BLaER1 treated with 17β-estradiol and CSF1 and Interleukin-3, amounts not matched to agents 10 nM and 100 nM (cell line): ENCODE results near the gene MRTFB.

Experiments used
- H3K27ac ChIP-seq, 11 experiments: shearing (Covaris generic); formaldehyde crosslinking; 2 replicates each; pipeline ENCODE4 v1.8.1; 2022
- H3K27me3 ChIP-seq, 11 experiments: shearing (Covaris generic); formaldehyde crosslinking; 2 replicates each; pipeline ENCODE4 v1.8.1; 2022
- H3K36me3 ChIP-seq, 11 experiments: shearing (Covaris generic); formaldehyde crosslinking; 2 replicates each; pipeline ENCODE4 v1.8.1; 2022
- H3K4me1 ChIP-seq, 10 experiments: shearing (Covaris generic); formaldehyde crosslinking; 2 replicates each; pipeline ENCODE4 v1.8.1; 2022
- H3K4me2 ChIP-seq, 11 experiments: shearing (Covaris generic); formaldehyde crosslinking; 2 replicates each; pipeline ENCODE4 v1.8.1; 2022
- H3K4me3 ChIP-seq, 10 experiments: shearing (Covaris generic); formaldehyde crosslinking; 2 replicates each; pipeline ENCODE4 v1.8.1; 2022
- H3K9ac ChIP-seq, 11 experiments: shearing (Covaris generic); formaldehyde crosslinking; 2 replicates each; pipeline ENCODE4 v1.8.1; 2022
- H3K9me3 ChIP-seq, 11 experiments: shearing (Covaris generic); formaldehyde crosslinking; replicated peaks in 1 of 11; 2 replicates each; pipeline ENCODE4 v1.8.1; 2022
- H4K20me1 ChIP-seq, 11 experiments: shearing (Covaris generic); formaldehyde crosslinking; 2 replicates each; pipeline ENCODE4 v1.8.1; 2022
- Cebpa-rat ChIP-seq, 11 experiments: shearing (Covaris generic); IDR thresholded peaks; 2 replicates each; pipeline ENCODE4 v1.8.1; 2022

Gene MRTFB

DNA sequence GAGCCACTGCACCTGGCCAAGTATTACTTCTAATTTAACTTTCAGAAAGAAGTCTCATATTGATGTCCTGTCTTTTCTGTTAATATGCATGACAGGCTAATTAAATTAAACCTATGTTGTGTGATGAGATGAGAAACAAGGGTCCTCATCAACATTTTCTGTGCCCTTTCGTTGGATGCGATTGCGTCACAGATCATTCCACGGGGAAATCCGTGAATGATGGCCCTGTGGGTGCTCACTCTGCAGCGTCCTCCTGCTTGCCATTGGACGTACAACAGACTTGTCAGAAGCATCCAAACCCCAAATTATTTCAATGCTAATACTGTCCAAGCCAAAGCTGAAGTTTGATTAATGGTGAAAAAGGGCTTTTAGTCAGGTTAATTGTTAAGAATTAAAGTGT, 197.0 kb downstream of the MRTFB start:
- Histone ChIP-seq H3K9ac (no peak overlapping the region), H3K36me3 (peaks cover 31 to 67% (median 49%) of the 10 kb centered on the region in 11 experiments), H3K4me3 (no peak overlapping the region), H3K27me3 (no peaks in the 10 kb centered on the region), H3K4me2 (no peak overlapping the region), H3K9me3 (peaks cover 17 to 24% (median 22%) of the 10 kb centered on the region in 11 experiments; a peak in 21 of 22 replicates), H3K27ac (no peak overlapping the region), H3K4me1 (no peaks in the 10 kb centered on the region), H4K20me1 (no peaks in the 10 kb centered on the region)
- peak in 2 of 11 experiments; percentile 51 to 64; a peak in 2 of 22 replicates for TF ChIP-seq Cebpa-rat (IDR thresholded peaks at IDR 0.05)

- H3K9ac ChIP-seq, result no peak overlapping the region
- H4K20me1 ChIP-seq, result no peaks in the 10 kb centered on the region
- H3K27me3 ChIP-seq, result no peaks in the 10 kb centered on the region
- peaks cover 0 to 10% (median 7%) of the 10 kb centered on the region in 11 experiments; a peak in 18 of 22 replicates for H3K9me3 ChIP-seq
- no peak overlapping the region for H3K4me2 ChIP-seq
- H3K4me3 ChIP-seq, result no peak overlapping the region
- H3K4me1 ChIP-seq, result no peaks in the 10 kb centered on the region
- no peak overlapping the region for H3K27ac ChIP-seq
- H3K36me3 ChIP-seq, result no peaks in the 10 kb centered on the region
- TF ChIP-seq Cebpa-rat (IDR thresholded peaks at IDR 0.05), result no peak
Measured at GRCh38 chr16:14275934-14276333, 204.8 kb downstream of the MRTFB start.

- TF ChIP-seq Cebpa-rat (IDR thresholded peaks at IDR 0.05), result no peak
- Histone ChIP-seq H3K4me1 (peaks cover 0 to 14% (median 10%) of the 10 kb centered on the region in 10 experiments; a peak in 11 of 20 replicates), H3K4me2 (no peak overlapping the region), H3K36me3 (no peaks in the 10 kb centered on the region), H4K20me1 (no peaks in the 10 kb centered on the region), H3K9ac (no peak overlapping the region), H3K27me3 (no peaks in the 10 kb centered on the region), H3K27ac (no peak overlapping the region), H3K9me3 (peaks cover 0 to 10% (median 7%) of the 10 kb centered on the region in 11 experiments; a peak in 17 of 22 replicates), H3K4me3 (no peak overlapping the region)
Measured at GRCh38 chr16:14278749-14279148, 207.6 kb downstream of the MRTFB start.

DNA sequence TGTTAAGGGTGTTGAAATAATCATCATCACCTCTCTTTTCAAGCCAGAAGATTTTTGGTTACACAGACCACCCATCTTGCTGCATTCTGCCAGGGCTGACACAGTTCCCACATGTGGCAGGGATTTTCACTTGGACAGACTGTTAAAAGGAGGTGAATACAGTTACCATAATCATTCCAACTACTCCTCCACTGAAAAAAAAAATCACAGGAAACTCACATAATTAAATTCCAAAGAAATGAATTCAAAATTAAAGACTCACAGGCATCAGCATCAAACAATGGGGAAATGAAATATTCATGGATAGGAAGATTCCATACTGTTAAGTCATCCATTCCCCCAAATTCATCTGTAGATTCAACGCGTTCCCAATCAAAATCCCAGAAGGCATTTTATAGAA, 209.4 kb downstream of the MRTFB start:
- H3K36me3 ChIP-seq, result no peaks in the 10 kb centered on the region
- peaks cover 7 to 21% (median 19%) of the 10 kb centered on the region in 10 experiments for H3K4me1 ChIP-seq
- peaks cover 0 to 8% (median 6%) of the 10 kb centered on the region in 11 experiments; a peak in 17 of 22 replicates for H3K9me3 ChIP-seq
- TF ChIP-seq Cebpa-rat (IDR thresholded peaks at IDR 0.05), result no peak
- H3K4me2 ChIP-seq, result no peak overlapping the region
- no peak overlapping the region for H3K4me3 ChIP-seq
- H3K27ac ChIP-seq, result no peak overlapping the region
- H3K27me3 ChIP-seq, result no peaks in the 10 kb centered on the region
- no peaks in the 10 kb centered on the region for H4K20me1 ChIP-seq
- H3K9ac ChIP-seq, result no peak overlapping the region

GRCh38 chr16:14283786-14284185, 212.7 kb downstream of the MRTFB start:
- H3K9me3 ChIP-seq, result peaks cover 4 to 10% (median 8%) of the 10 kb centered on the region in 11 experiments; a peak in 20 of 22 replicates
- no peak overlapping the region for H3K4me3 ChIP-seq
- H4K20me1 ChIP-seq, result peaks cover 0 to 5% (median 0%) of the 10 kb centered on the region in 11 experiments; a peak in 1 of 22 replicates
- H3K36me3 ChIP-seq, result no peaks in the 10 kb centered on the region
- H3K27me3 ChIP-seq, result no peaks in the 10 kb centered on the region
- peak overlapping the region in 5 of 11 experiments; percentile 69 to 87 (median 84); a peak in 5 of 22 replicates for H3K4me2 ChIP-seq
- H3K27ac ChIP-seq, result no peak overlapping the region
- no peak for TF ChIP-seq Cebpa-rat (IDR thresholded peaks at IDR 0.05)
- no peak overlapping the region for H3K9ac ChIP-seq
- H3K4me1 ChIP-seq, result peaks cover 17 to 32% (median 26%) of the 10 kb centered on the region in 10 experiments

DNA sequence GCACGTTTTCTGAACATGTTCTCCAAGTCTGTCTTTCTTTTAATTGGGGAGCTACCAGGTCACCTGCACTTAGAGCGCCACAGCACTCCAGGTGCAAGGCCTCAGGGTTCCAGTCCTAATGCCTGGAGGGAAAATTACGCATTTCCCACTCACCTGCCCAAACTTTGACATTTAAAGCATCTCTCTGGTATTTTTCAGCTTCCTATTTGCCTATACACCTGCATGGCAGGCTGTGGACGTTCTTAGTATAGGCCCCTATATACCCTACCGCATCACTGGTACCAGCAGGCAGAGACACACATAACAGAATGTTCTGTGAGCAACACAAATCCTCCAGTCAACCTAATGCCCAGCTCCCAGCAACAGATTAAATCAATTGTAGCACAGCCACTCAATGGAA, 213.3 kb downstream of the MRTFB start:
- H4K20me1 ChIP-seq, result peaks cover 0 to 5% (median 0%) of the 10 kb centered on the region in 11 experiments; a peak in 1 of 22 replicates
- H3K27me3 ChIP-seq, result no peaks in the 10 kb centered on the region
- peaks cover 17 to 32% (median 26%) of the 10 kb centered on the region in 10 experiments for H3K4me1 ChIP-seq
- H3K36me3 ChIP-seq, result peaks cover 0 to 1% (median 0%) of the 10 kb centered on the region in 11 experiments; a peak in 1 of 22 replicates
- peak overlapping the region in 9 of 10 experiments; percentile 72 to 94 (median 78); a peak in 15 of 20 replicates for H3K4me3 ChIP-seq
- TF ChIP-seq Cebpa-rat (IDR thresholded peaks at IDR 0.05), result no peak
- H3K9me3 ChIP-seq, result peaks cover 10 to 16% (median 14%) of the 10 kb centered on the region in 11 experiments
- H3K27ac ChIP-seq, result no peak overlapping the region
- H3K4me2 ChIP-seq, result peak overlapping the region; percentile 68 to 88 (median 83)
- H3K9ac ChIP-seq, result peak overlapping the region in 1 of 11 experiments; percentile 81; a peak in 2 of 22 replicates

DNA sequence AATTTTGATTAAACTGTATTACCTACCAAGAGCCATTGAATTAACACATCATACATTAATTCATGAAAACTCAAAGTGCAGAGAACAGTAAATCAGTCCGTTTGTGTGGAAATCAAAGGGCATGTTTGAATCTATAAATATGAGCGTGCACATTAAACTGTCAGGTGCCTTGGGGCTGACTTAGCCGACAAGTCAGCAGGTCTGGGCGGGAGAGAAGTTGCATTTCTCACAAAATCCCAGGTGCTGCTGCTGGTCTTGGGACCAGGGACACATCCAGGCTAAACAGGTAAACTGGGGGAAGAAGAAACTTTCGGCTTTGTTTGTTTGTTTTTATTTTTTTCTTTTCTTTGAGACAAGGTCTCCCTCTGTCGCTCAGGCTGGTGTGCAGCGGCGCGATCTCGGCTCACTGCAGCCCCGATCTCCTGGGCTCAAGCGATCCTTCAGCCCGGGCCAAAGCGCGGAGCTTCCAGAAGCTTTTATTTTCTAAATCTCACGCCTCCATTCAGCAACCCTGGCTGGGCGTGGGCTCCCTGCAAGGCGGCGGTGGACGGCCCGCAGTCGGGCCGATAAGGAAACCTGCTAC, 213.9 kb downstream of the MRTFB start:
- H3K9me3 ChIP-seq, result peaks cover 16 to 22% (median 21%) of the 10 kb centered on the region in 11 experiments
- peaks cover 0 to 5% (median 0%) of the 10 kb centered on the region in 11 experiments; a peak in 1 of 22 replicates for H3K36me3 ChIP-seq
- H3K9ac ChIP-seq, result peak overlapping the region; percentile 73 to 89 (median 81)
- peaks cover 17 to 32% (median 26%) of the 10 kb centered on the region in 10 experiments for H3K4me1 ChIP-seq
- H3K27me3 ChIP-seq, result no peaks in the 10 kb centered on the region
- H4K20me1 ChIP-seq, result peaks cover 0 to 5% (median 0%) of the 10 kb centered on the region in 11 experiments; a peak in 1 of 22 replicates
- TF ChIP-seq Cebpa-rat (IDR thresholded peaks at IDR 0.05), result no peak
- peak overlapping the region; percentile 72 to 94 (median 78) for H3K4me3 ChIP-seq
- peak overlapping the region; percentile 68 to 88 (median 83) for H3K4me2 ChIP-seq
- H3K27ac ChIP-seq, result peak overlapping the region; percentile 28 to 83 (median 71); a peak in 21 of 22 replicates

GRCh38 chr16:14285513-14286367, 214.6 kb downstream of the MRTFB start:
- peaks cover 21 to 27% (median 25%) of the 10 kb centered on the region in 11 experiments for H3K9me3 ChIP-seq
- peaks cover 0 to 5% (median 0%) of the 10 kb centered on the region in 11 experiments; a peak in 1 of 22 replicates for H4K20me1 ChIP-seq
- H3K27ac ChIP-seq, result peak overlapping the region; percentile 28 to 83 (median 71); a peak in 21 of 22 replicates
- H3K4me1 ChIP-seq, result peaks cover 17 to 32% (median 26%) of the 10 kb centered on the region in 10 experiments
- no peaks in the 10 kb centered on the region for H3K27me3 ChIP-seq
- H3K36me3 ChIP-seq, result peaks cover 0 to 5% (median 0%) of the 10 kb centered on the region in 11 experiments; a peak in 1 of 22 replicates
- no peak for TF ChIP-seq Cebpa-rat (IDR thresholded peaks at IDR 0.05)
- peak overlapping the region; percentile 72 to 94 (median 78) for H3K4me3 ChIP-seq
- peak overlapping the region; percentile 68 to 88 (median 81) for H3K4me2 ChIP-seq
- H3K9ac ChIP-seq, result peak overlapping the region; percentile 73 to 89 (median 81)
